HG02885 (cell line): ENCODE data around the gene CYBA.
"Not testable (repeated sequence)": the region's sequence is repeated elsewhere in the genome, so short reads cannot be mapped to it uniquely, and the experiment has no call there.

Source experiments
- ATAC-seq: cut with Tn5 transposase; IDR thresholded peaks from one replicate; pipeline ENCODE4 v1.9.1; 2021; ENCODE audit warnings: mild to moderate bottlenecking; ENCODE audit not compliant: unreplicated experiment, poor library complexity

CYBA gene

DNA sequence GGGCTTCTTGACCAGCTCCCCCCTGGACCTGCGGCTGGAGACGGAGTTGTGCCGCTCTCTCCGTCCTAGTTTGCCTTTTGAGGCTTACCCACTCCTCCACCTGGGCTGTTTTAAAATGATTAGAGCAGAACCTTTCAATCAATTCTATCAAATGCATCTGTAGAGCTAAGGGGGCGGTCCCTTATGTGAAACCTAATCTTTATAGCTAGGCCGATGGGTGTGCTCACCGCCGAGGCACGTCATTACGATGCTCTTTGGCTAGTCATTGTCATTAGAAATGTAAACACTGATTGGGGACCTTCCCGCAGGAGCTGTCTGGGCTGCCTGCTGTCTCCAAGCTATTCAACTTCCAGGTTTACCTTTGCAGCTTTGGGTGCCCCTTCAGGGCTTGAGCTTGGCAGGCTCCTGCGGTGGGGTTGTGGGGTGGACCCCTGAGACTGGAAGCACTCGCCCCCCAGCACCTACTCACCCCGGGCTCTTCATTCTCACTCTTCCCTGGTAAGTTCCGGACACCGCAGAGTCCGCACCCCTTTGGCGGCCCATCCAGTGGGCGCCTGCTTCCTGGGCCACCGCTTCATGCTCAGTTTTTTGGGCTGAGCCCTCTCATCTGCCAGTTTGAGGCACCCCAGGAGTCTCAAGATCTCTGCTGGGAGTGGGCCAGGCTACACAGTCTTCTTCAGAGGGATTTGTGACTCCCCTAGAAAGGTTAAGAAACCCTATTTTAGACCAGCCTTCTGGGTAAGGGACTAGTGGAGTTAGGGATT lies 33.4 kb downstream of the CYBA start:
- no peak for ATAC-seq

DNA sequence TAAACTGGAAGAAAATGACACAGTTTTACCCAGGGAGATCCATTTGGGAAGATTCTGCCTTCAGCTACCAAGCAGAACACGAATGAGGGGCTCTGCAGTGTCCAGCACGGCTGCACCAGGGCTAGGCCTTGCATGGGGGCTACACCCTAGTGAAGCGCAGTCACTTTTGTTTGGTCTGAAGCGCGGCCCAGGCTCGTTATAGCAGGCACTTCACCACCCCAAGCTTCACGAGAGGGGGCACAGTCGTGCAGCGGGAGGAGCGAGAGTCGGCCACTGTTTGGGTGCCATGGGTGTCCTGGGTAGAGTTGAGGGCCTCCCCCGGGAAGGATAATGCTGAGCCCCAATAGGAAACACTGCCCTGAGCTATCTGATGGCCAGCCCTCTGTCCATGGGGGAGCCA lies 34.1 kb downstream of the CYBA start:
- ATAC-seq, result no peak

DNA sequence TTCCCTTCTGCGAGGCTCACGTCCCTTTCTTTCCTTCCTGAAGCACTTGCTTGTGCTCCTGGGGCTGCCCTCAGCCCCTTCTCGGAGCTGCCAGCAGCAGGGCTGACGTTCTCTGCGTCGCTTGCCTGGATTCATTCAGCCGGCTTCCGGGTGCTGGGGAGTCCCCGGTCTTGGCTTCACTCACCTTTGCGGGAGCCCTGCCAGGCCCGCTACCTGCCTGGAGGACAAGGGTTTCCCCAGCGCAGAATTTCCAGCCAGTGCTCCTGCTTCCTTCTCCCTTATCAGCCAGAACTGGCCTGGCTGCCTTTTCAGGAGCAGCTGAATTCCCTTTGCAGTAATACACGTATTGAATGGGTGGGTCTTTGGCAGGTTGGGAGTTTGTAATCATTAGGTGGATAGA lies 34.5 kb downstream of the CYBA start:
- ATAC-seq, result no peak

DNA sequence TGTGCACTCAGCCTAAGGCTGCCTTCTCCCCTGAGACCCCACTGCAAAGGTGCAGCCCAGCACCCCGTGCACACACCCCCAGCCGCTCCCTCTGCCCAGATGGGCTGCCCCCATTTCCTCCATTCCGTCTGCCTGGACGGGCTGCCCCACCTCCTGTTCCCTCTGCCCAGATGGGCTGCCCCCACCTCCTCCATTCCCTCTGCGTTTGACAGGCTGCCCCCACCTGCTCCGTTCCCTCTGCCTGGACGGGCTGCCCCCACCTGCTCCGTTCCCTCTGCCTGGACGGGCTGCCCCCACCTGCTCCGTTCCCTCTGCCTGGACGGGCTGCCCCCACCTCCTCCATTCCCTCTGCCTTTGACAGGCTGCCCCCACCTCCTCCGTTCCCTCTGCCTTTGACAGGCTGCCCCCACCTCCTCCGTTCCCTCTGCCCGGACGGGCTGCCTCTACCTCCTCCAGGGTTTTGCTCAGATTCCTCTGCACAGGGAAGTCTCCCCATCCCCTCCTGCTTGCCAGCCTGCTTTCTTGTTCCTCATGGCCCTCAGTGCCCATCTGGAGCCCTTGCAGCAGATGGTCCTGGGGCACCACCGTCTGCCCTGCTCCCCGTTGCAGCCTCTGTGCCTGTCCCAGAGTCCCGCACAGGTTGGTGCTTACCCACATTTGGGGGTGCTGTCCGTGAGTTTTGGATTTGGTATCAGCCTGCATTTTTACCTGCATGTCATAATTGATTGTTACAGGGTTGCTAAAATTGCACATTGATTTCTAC lies 35.9 kb downstream of the CYBA start:
- no peak for ATAC-seq

DNA sequence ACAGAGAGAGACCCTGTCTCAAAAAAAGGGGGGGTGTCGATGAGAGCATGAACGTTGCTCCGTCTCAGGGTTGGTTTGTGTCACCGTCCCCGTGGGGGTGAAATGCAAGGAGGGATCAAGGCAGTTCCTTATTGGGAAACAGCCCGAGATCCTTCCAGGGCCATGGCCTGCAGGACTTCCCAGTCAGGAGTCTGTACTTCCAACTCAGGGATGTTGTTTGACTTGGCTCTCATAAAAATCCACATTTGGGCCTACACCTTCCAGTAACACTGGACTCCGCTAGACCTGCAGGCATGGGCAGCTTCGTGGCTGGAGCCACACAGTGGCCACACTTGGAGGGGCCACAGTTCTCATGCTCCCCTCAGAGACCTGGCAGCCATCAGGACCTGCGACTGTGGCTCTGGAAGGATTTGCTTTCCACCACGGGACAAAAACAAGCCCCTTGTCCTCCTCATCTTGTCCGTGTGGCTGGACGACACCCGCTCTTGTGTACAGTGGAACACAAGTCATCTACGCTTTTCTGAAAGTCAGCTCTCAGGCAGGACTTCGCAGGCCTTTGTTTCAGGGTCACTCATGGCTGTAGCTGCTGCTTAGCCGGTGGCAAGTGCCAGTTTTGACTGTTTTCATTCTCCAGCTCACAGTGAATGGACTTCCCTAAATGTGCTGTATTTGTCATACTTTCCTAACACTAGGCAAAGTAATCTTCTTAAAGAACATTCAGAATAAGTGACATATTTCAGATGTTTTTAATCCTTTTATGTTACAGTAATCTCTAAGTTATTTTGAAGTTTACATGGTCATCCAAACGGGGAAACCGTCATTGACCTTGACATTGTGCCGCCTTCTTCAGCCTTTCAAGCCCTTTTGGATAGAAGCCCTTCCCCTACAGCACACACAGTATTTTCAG lies 36.7 kb downstream of the CYBA start:
- no peak for ATAC-seq

DNA sequence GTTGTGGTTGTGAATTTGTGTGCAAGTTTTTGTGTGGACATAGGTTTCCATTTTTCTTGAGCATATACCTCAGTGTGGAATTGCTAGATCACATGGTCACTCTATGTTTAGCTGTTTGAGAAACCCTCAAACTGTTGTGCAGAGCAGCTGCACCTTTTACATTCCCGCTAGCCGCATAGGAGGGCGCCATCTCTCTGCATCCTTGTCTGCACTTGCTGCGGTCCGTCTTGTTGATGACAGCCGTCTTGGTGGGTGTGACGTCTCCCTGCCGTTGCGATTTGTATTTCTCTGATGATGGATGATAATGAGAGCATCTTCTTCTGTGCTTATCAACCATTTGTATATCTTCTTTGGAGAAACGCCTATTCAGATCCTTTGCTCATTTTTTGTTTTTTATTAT lies 37.6 kb downstream of the CYBA start:
- ATAC-seq, result no peak

DNA sequence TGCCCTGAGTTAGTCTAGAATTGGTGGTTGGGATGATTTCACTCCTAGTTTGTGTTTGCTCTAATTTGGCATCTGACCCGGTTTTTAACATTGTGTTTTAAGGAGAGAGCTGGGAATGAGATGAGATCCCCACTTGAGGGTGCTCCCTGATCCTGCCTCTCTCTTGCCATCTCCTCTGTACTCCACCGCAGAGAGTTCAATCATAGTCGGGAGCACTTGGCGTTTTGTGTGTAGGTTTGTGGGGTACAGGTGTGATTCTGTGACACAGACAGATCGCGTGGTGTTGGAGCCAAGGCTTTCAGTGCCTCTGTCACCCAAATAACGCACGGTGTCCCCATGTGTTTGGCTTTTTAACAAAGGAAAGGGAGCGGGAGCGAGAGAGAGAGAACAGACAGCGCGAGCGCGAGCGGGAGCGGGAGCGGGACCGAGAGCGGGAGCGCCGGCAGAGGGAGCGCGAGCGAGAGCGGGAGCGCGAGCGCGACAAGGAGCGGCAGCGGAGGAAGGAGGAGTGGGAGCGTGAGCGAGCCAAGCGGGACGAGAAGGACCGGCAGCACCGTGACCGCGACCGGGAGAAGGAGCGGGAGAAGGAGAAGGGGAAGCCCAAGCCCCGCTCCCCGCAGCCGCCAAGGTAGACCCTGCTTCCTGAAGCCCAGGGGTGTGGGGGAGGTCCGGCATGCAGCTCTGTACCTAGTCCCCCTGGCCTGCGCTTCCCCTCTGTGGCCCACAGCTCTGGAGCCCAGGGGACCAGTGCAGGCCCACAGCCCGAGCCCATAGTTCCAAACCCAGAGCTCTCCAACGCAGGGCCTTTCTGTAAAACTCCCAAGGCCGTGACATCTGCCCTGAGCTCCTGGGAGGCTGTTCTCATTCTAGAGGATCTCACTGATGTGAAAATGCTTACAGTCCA lies 39.7 kb downstream of the CYBA start:
- no peak for ATAC-seq

DNA sequence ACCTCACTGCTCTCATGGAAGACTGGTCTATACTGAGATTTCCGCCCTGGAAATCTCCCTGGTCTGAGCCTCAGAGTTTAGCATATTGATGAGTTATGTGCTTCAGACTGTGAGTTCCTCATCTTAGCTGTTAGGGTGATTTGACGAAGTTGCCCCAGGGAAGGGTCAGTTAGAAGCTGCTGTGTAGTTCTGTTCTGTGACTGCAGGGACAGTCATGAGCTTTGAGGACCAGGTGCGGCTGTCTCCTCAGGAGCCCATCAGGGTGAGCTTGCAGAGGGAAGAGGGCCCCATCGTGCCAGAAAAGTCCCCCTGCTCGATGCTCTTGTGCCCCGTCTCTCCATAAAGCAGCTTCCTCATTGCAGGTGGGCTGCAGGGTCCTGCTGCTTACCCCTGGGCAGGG lies 40.8 kb downstream of the CYBA start:
- ATAC-seq, result no peak

DNA sequence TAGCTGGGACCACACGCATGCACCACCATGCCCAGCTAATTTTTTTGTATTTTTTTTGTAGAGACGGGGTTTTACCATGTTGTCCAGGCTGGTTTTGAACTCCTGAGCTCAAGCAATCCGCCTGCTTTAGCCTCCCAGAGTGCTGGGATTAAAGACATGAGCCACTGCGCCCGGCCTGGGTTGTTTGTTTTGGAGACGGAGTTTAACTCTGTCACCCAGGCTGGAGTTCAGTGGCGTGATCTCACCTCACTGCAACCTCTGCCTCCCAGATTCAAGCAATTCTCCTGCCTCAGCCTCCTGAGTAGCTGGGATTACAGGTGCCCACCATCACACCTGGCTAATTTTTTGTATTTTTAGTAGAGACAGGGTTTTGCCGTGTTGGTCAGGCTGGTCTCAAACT lies 41.4 kb downstream of the CYBA start:
- ATAC-seq, result not testable (repeated sequence)

DNA sequence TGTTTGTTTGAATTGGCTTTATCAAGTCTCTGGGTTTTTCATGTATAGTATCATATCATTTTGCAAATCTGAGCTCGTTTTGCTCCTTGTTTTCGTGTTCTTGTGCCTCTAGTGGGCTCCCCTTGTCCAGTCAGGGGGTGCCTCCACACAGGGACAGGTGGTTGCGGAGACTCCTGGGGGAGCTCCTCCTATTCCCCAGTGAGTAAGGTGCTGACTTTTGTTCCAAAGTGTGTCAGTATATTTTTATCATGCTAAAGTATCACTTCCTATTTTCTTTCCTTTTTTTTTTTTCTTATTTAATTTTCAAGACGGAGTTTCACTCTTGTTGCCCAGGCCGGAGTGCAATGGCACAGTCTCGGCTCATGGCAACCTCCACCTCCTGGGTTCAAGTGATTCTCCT lies 42.8 kb downstream of the CYBA start:
- no peak for ATAC-seq

DNA sequence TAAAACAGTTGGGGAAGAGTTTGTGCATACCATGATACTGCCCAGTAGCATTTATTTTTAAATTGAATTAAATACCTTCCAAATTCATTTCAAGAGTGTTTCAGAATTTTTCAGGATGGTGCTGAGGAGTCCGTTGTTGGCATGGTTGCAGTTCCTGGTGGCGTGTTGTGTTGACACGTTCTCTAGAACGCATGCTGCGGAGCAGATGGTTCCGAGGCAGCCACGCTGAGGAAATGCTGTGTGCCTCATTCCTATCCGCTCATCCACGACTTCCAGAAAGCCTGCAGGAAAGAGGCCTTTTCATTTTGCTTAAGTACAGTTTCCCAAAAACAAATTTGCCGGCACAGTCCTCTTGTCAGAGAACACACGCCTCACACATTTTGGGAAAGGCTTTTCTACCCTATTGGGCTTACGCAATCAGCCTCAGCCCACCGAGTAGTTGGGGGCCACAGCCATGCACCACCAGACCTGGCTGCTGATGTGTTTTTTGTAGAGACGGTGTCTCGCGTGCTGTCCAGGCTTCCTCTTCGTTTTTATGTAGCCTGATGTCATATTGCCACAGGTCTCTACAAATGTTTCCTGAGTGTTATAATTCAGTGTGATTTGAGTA lies 44.6 kb downstream of the CYBA start:
- ATAC-seq, result no peak

DNA sequence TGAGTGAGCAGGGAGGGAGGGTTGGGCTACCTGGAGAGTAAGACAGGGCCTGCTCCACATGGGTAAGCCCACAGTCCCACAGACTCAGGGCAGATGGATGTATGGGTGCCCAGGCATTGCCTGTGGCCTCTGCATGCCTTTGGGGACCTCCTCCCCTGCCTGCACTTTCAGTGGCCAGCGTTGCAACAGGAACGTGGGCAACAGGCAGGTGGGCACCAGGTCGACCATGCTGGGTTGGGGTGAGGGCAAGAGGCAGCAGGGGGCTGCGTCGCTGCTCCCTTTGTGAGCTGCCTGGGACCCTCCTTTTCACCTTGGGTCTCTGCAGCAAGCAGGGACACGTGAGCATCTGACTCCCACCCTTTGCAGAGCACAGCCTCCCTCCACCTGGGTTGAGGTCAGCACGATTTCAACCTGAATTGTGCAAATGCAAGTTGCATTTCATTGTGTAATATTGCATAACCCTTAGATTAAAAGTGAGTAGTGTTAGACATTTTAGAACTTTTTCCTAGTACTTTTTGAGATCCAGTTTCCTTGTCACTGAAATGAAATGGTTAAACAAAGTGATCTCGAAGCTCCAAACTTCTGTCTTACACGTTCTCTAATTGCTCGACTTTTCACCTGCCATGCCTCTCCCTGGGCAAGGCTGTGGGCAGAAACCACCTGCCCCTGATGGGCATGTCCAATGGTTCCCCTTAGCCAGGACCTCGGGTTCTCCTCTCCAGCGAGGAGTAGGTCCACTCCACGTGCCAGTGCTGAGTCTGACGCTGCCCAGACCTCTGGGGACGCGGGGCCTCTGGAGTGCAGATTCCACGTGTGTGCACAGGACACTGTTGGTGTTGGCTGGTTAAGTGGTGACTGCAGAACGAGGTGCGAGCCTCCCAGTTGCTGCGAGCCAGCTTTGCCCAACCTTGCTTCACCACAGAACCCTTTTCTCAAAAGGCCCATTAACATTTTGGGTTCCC lies 45.4 kb downstream of the CYBA start:
- no peak for ATAC-seq

DNA sequence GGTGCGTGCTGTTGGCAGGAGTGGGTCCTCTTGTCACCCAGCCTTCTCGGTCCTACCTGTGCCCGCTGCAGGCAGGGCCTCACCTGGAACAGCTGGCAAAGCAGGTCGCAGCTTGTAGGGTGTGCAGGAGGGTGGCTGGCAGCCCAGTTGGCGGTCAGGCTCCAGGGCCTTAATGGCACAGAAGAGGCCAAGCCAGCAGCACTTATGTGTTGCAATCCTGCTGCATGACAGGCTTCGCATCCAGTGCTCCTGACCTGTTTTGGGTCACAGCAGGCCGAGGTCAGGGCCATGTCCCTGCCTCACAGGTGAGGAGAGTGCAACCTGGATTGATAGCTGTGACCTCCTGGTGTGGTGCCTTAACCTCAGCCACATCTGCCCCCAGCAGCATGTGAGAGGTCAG lies 48.8 kb downstream of the CYBA start:
- no peak for ATAC-seq

DNA sequence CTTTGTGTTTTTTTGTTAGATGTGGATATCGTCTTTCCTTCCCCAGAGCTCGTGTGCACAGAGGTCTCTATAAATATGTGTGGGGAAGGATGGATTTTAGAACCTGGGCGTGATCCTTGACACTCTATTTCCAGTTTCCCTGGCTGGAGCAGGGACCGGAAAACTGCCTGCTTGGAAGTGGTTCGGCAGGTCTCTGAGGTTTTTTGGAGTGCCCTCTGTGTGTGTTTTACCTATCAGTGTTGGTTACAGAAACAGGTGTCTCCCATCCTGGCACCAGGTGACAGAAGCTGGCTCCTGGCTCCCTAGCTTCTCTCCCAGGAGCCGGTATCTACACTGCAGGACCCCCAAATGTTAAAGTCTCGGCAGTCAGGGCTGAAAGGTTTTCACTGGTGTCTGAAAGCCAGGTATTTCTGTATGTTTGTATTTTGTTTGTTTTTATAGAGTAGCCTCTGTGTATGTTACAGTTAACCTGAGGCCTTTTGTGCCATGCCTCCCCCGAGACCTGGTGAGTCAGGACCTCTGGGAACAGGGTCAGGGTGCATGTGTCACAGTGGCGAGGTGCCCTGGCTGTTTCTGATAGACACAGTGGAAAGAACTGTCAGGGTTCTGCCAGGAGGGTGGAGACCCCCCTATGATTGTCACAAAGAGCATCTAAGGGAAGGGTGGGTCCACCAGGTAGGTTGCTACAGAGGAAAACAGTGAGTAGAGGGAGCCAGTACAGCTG lies 49.4 kb downstream of the CYBA start:
- ATAC-seq, result no peak

DNA sequence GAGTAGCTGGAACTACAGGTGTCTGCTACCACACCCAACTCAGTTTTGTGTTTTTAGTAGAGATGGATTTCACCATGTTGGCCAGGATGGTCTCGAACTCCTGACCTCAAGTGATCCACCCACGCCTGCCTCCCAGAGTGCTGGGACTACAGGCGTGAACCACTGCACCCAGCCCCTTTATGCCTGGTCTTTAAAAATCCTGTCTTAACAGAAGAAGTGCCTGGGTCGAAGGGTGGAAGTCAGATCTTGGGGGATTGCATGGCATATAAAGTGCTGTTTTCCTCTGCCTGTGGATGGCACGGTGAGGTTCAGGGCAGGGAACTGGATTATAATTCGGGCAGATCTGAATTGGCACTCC lies 50.3 kb downstream of the CYBA start:
- ATAC-seq, result no peak

DNA sequence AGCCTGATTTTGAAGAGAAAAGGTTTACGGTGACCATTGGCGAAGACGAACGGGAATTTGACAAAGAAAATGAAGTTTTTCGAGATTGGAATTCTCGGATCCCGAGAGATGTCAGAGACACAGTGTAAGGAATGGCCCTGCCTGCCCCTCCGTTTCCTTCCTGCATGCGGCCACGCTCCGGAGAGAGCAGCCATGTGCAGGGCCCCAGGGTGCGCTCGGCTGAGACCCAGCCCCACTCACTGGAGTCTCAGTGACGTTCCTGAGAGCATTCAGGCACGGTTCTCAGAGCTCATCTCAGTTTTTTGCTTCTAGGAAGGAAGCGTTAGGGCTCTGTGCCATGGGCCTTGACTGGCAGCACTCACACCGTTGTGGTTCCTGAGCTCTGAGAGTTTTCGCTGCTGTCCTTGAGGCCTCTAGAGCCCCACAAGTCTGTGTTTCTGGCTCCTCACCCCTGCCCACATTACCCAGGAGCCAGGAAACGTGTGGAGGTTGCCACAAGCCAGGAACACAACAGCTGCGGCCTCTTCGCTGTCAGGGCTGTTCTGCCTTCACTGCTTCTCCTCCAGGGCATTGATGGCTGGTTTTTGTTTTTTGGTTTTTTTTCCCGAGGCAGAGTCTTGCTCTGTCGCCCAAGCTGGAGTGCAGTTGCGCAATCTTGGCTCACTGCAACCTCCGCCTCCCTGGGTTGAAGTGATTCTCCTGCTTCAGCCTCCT lies 50.9 kb downstream of the CYBA start:
- ATAC-seq, result no peak

DNA sequence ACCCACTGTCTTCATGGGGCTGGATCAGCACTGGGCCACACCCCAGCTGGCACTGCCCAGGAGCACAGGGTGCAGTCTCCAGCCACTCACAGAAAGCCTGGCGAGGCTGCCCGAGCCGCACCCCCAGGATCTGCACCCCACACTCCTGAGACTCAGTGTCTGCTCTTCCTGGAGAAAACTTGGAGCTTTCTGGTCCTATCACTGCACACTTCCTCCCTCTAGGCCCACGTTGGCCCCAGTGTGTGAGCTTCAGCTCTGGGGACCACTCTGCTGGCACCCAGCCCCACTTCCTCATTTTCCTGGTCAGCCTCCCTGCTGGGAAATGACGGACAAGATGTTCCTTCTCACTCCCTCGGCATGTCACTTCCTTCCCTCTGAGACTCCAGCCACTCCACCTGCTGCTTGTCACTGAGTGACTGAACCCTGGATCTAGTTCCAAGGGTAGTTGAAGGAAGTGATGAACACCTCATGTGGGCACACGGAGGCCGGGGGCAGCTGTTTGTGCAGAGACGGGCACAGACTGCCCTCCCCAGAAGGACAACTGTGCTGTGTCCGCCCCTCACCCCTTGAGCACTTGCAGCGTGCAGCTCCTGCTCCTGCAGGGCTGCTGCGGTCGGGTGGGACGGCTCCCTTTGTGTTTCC lies 51.6 kb downstream of the CYBA start:
- no peak for ATAC-seq
